K562 (cell line): ENCODE results near the gene HTR1D. TPM values are rescaled to one million over a fixed set of nuclear protein-coding genes. Genes with fewer than 3 reads are reported as not detected.

ENCODE experiments used
- ATAC-seq: fragments of 200-7000 bp; cut with Tn5 transposase; 3 replicates; pipeline ENCODE4 v1.9.1; 2020; ENCODE audit warnings: moderate library complexity
- BruUV-seq: library from RNA; stranded (reverse); fragments of 400-500 nt; replicated peaks from 2 replicates; lab custom pipeline; 2021; lab: Mats Ljungman, UMichigan
- CTCF ChIA-PET: fragments of 300-600 bp; formaldehyde crosslinking; extraction: SDS; loops from one replicate; lab custom pipeline; 2021; ENCODE audit warnings: low intra/inter-chr PET ratio; lab: Yijun Ruan, JAX
- POLR2A ChIA-PET: fragments of 300-600, 350-650 bp; sonication (Branson Sonifier 250); formaldehyde crosslinking; extraction: SDS; loops from one replicate; lab custom pipeline; 2021; ENCODE audit warnings: antibody characterized with exemption, inconsistent platforms; lab: Yijun Ruan, JAX
- DNase-seq, 4 experiments: peaks; one replicate each; pipeline versions ENCODE4 v3.0.0 to v3.0.0-alpha.2; 2011 to 2018; ENCODE audit warnings: low spot score in 3 of 4, mixed read lengths in 3 of 4; ENCODE audit errors: extremely low read depth in 1 of 4
- FAIRE-seq: peaks from 2 replicates; lab custom pipeline; 2011; peaks lifted over from hg19 to GRCh38; lab: Jason Lieb, UNC
- H2AFZ ChIP-seq: 2 replicates; pipeline ENCODE4 v1.6.0; 2011; ENCODE audit warnings: low read depth, low read length, control low read depth, inconsistent platforms
- H3K27ac ChIP-seq: fragments of 200-600 bp; 3 replicates; pipeline ENCODE4 v1.8.0; 2011; ENCODE audit warnings: low read depth, mild to moderate bottlenecking, control low read depth, inconsistent platforms, low read length, moderate library complexity, mixed read lengths; ENCODE audit errors: extremely low read depth
- H3K27me3 ChIP-seq, 2 experiments: fragments of 300-600 bp in 1 of 2; 2 replicates in 1 of 2; 3 replicates in 1 of 2; pipeline versions ENCODE4 v1.6.0 to v1.8.0; 2011; ENCODE audit warnings: inconsistent platforms in 2 of 2, low read length in 2 of 2, mild to moderate bottlenecking in 1 of 2, mixed read lengths in 1 of 2, moderate library complexity in 1 of 2; ENCODE audit not compliant: control insufficient read depth in 2 of 2, insufficient read depth in 2 of 2
- H3K36me3 ChIP-seq: fragments of 300-600 bp; 3 replicates; pipeline ENCODE4 v1.8.0; 2011; ENCODE audit warnings: mild to moderate bottlenecking, low read length, inconsistent platforms; ENCODE audit not compliant: control insufficient read depth, insufficient read depth
- H3K4me1 ChIP-seq, 2 experiments: fragments of 200-600 bp in 1 of 2; replicated peaks in 1 of 2; 2 replicates in 1 of 2; 3 replicates in 1 of 2; pipeline versions ENCODE4 v1.5.1 to v1.8.0; 2011; ENCODE audit warnings: inconsistent platforms in 2 of 2, low read length in 2 of 2, mild to moderate bottlenecking in 1 of 2, mixed read lengths in 1 of 2, moderate library complexity in 1 of 2; ENCODE audit not compliant: control insufficient read depth in 2 of 2, insufficient read depth in 2 of 2
- H3K4me2 ChIP-seq: 2 replicates; pipeline ENCODE4 v1.6.1; 2011; ENCODE audit warnings: low read length, control low read depth, inconsistent platforms, mixed read lengths; ENCODE audit not compliant: insufficient read depth
- H3K4me3 ChIP-seq: fragments of 200-600 bp; sonication (generic), shearing (Covaris generic); 2 replicates; pipeline ENCODE4 v1.5.1; 2016; ENCODE audit warnings: control low read depth, inconsistent platforms
- H3K79me2 ChIP-seq: fragments of 200-600 bp; 3 replicates; pipeline ENCODE4 v1.8.0; 2011; ENCODE audit warnings: low read length, inconsistent platforms; ENCODE audit not compliant: control insufficient read depth, insufficient read depth
- H3K9ac ChIP-seq, 2 experiments: 2 replicates each; pipeline versions ENCODE4 v1.6.0 to v1.6.1; 2011; ENCODE audit warnings: low read depth in 2 of 2, low read length in 2 of 2, control low read depth in 1 of 2, inconsistent platforms in 1 of 2, mild to moderate bottlenecking in 1 of 2, mixed read lengths in 1 of 2; ENCODE audit not compliant: insufficient read depth in 1 of 2
- H3K9me1 ChIP-seq: one replicate; pipeline ENCODE4 v1.6.0; 2011; ENCODE audit warnings: inconsistent platforms, mild to moderate bottlenecking, low read length, moderate library complexity; ENCODE audit not compliant: control insufficient read depth, insufficient read depth
- H3K9me3 ChIP-seq: replicated peaks from 2 replicates; pipeline ENCODE4 v1.5.1; 2011; ENCODE audit warnings: low read depth, low read length, inconsistent platforms; ENCODE audit not compliant: control insufficient read depth, insufficient read depth
- H4K20me1 ChIP-seq: replicated peaks from 2 replicates; pipeline ENCODE4 v1.6.1; 2011; ENCODE audit warnings: low read length, inconsistent platforms, mixed read lengths; ENCODE audit not compliant: control insufficient read depth, insufficient read depth
- ADNP ChIP-seq: fragments of 200-800 bp; sonication (Bioruptor generic); IDR thresholded peaks from 2 replicates; pipeline ENCODE4 v1.6.1; 2016; ENCODE audit warnings: missing genetic modification characterization, missing compliant biosample characterization
- CBX1 ChIP-seq: sonication (generic); IDR thresholded peaks from 2 replicates; pipeline ENCODE4 v1.6.1; 2016; ENCODE audit warnings: antibody characterized with exemption, low read depth, mild to moderate bottlenecking
- CEBPB ChIP-seq: fragments of 450-650 bp; IDR thresholded peaks from 2 replicates; pipeline ENCODE4 v1.6.1; 2016; ENCODE audit warnings: missing genetic modification characterization, missing compliant biosample characterization
- ERF ChIP-seq: fragments of 450-650 bp; formaldehyde crosslinking; IDR thresholded peaks from 2 replicates; pipeline ENCODE4 v1.4.0; 2020; ENCODE audit warnings: mild to moderate bottlenecking, mixed read lengths
- ETS2 ChIP-seq: IDR thresholded peaks from 2 replicates; pipeline ENCODE4 v1.6.1; 2016; ENCODE audit warnings: borderline replicate concordance, missing genetic modification characterization, mild to moderate bottlenecking, moderate library complexity, missing compliant biosample characterization; ENCODE audit not compliant: poor library complexity, severe bottlenecking
- HNRNPLL ChIP-seq: fragments of 200-400 bp; formaldehyde crosslinking; IDR thresholded peaks from 2 replicates; pipeline ENCODE4 v1.6.1; 2017; ENCODE audit warnings: low read length, low read depth, mild to moderate bottlenecking; ENCODE audit not compliant: poor library complexity, severe bottlenecking
- HOXB6 ChIP-seq: fragments of 250-450 bp; sonication (Bioruptor Pico); IDR thresholded peaks from 2 replicates; pipeline ENCODE4 v1.5.1; 2022; ENCODE audit warnings: mild to moderate bottlenecking, borderline replicate concordance
- KLF6 ChIP-seq: fragments of 250-450 bp; sonication (Bioruptor Pico); IDR thresholded peaks from 2 replicates; pipeline ENCODE4 v1.4.0; 2020; ENCODE audit warnings: mild to moderate bottlenecking, moderate library complexity, borderline replicate concordance
- MYNN ChIP-seq, 2 experiments: sonication (generic); formaldehyde crosslinking in 1 of 2; IDR thresholded peaks; 2 replicates each; pipeline versions ENCODE4 v1.5.0 to v1.6.1; 2016 to 2020; ENCODE audit warnings: antibody characterized with exemption in 1 of 2, missing genetic modification reagents in 1 of 2
- NEUROD1 ChIP-seq: fragments of 150-350 bp; IDR thresholded peaks from 2 replicates; pipeline ENCODE4 v1.6.1; 2014; ENCODE audit warnings: borderline replicate concordance, low read length, low read depth; ENCODE audit not compliant: partially characterized antibody
- NFATC3 ChIP-seq: fragments of 450-650 bp; IDR thresholded peaks from 2 replicates; pipeline ENCODE4 v1.6.1; 2017; ENCODE audit warnings: mild to moderate bottlenecking
- POU5F1 ChIP-seq: fragments of 150-350 bp; IDR thresholded peaks from 2 replicates; pipeline ENCODE4 v1.6.1; 2014; ENCODE audit warnings: borderline replicate concordance, low read length, low read depth, mild to moderate bottlenecking; ENCODE audit not compliant: partially characterized antibody
- TRIM24 ChIP-seq, 2 experiments: fragments of 450-650 bp; IDR thresholded peaks; 2 replicates each; pipeline ENCODE4 v1.6.1; 2016
- ZBTB1 ChIP-seq: sonication (generic); formaldehyde crosslinking; IDR thresholded peaks from 2 replicates; pipeline ENCODE4 v1.8.1; 2023; ENCODE audit warnings: missing genetic modification reagents, low read depth, mild to moderate bottlenecking, borderline replicate concordance
- ZNF175 ChIP-seq: fragments of 200-800 bp; sonication (Bioruptor generic); IDR thresholded peaks from 2 replicates; pipeline ENCODE4 v1.6.1; 2016; ENCODE audit warnings: low read depth, mild to moderate bottlenecking, missing genetic modification characterization, missing compliant biosample characterization
- ZNF282 ChIP-seq: sonication (generic); formaldehyde crosslinking; IDR thresholded peaks from 2 replicates; pipeline ENCODE4 v1.8.1; 2023; ENCODE audit warnings: missing genetic modification reagents
- ZNF436 ChIP-seq: fragments of 250-450, 450-650 bp; sonication (Bioruptor Pico); formaldehyde crosslinking; IDR thresholded peaks from 2 replicates; pipeline ENCODE4 v1.7.0; 2020; ENCODE audit warnings: mild to moderate bottlenecking
- ZNF589 ChIP-seq: fragments of 200-800 bp; sonication (Bioruptor generic); IDR thresholded peaks from 2 replicates; pipeline ENCODE4 v1.6.1; 2016; ENCODE audit warnings: low read depth, missing genetic modification characterization, missing compliant biosample characterization
- ZNF717 ChIP-seq: fragments of 250-450 bp; sonication (Bioruptor Pico); IDR thresholded peaks from 2 replicates; pipeline ENCODE4 v1.5.0; 2021
- ZNF766 ChIP-seq: fragments of 200-800 bp; sonication (Bioruptor generic); conservative IDR thresholded peaks from 2 replicates; pipeline ENCODE4 v1.6.1; 2016; ENCODE audit warnings: missing genetic modification characterization, missing compliant biosample characterization
- WGBS: fragments of 100-300 bp; shearing (Covaris generic); methylation state at CpG from one replicate; pipeline ENCODE4 v1.1.6; 2016; ENCODE audit warnings: low coverage, mixed read lengths; ENCODE audit not compliant: insufficient coverage; ENCODE audit errors: missing lambda C conversion rate; 5-methylcytosine and 5-hydroxymethylcytosine counted together
- in situ Hi-C: fragments of 300-500 bp; cut with MboI; formaldehyde crosslinking; loops from 4 replicates; pipeline ENCODE4 v1.15.0; 2018; ENCODE audit warnings: inconsistent platforms, mixed read lengths
- intact Hi-C: fragments of 100-400 bp; cut with micrococcal nuclease; formaldehyde crosslinking; loops from 2 replicates; pipeline ENCODE4 v1.14.2; 2022
- polyA plus RNA-seq, 8 experiments: library from polyadenylated mRNA; depleted of rRNA in 4 of 8; stranded (reverse) in 5 of 8; unstranded in 3 of 8; fragments of >200 nt; fragmentation: Nextera tagmentation in 2 of 8; fragmentation: Illumina TruSeq in 1 of 8; extraction: Ambion mirVana in 2 of 8; extraction: Trizol in 1 of 8; gene quantifications; 2 replicates each; pipeline versions ENCODE4 v1.2.1 to v1.2.3, GENCODE V29; 2011 to 2014; ENCODE audit warnings: inconsistent platforms in 1 of 8, missing spikeins in 1 of 8
- total RNA-seq, 7 experiments: library from RNA; depleted of rRNA in 6 of 7; stranded (reverse); fragments of >200 nt in 6 of 7; fragmentation: Illumina TruSeq in 2 of 7; extraction: Trizol in 2 of 7; gene quantifications; 2 replicates each; pipeline versions ENCODE4 v1.2.1 to v1.2.3, GENCODE V29; 2011 to 2021; ENCODE audit warnings: low replicate concordance in 1 of 7
- TF ChIP-seq, protein P1 (sequence below): fragments of 200-800 bp; sonication (Bioruptor generic); IDR thresholded peaks from 2 replicates; pipeline ENCODE4 v1.6.1; 2017; ENCODE audit warnings: missing genetic modification characterization, missing compliant biosample characterization
- TF ChIP-seq, protein P2 (sequence below): sonication (generic); formaldehyde crosslinking; IDR thresholded peaks from 2 replicates; pipeline ENCODE4 v1.5.0; 2020; ENCODE audit warnings: missing genetic modification reagents

Gene HTR1D
- total and polyA plus RNA-seq, 9 of the 15 experiments (the other 6 are each of a cell fraction or from before 2014, with no cell fraction given), result 0.03 to 0.09 (median 0.04) TPM; not detected in 4

DNA sequence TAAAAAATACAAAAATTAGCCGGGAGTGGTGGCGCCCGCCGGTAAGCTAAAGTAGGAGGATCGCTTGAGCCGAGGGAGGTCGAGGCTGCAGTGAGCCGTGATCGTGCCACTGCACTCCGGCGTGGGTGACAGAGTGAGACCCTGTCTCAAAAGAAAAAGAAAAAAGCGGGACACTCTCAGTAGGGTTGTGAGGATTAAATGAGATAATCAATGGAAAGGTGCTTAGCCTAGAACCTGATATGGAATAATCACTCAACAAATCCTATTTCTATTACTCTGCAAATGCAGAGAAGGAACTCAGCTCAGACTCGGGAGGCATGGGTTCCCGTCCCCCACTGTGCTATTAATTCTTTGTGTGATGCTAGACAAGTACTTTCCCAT lies 48.1 kb downstream of the HTR1D start:
- peaks cover 22 to 26% of the 10 kb centered on the region in 2 experiments; a peak in 4 of 5 replicates for H3K4me1 ChIP-seq
- ChIA-PET CTCF (interaction anchor here (0.8 kb wide), 1 partner anchor 71 kb away, joined by 3 read pairs; no protein-coding TSS in a partner anchor), POLR2A (interaction anchor here (0.8 to 2.1 kb wide), 10 partner anchors 9 to 200 kb away, joined by 3 to 12 read pairs (median 4); partner anchors contain the start of gene ZNF436)
- H3K27me3 ChIP-seq, result no peaks in the 10 kb centered on the region
- H3K9ac ChIP-seq, result peak overlapping the region; percentile 72 to 93
- in situ Hi-C loops (no loop called here), intact Hi-C loops (no loop called here)
- TSS peak; percentile 93 for BruUV-seq
- H3K9me3 ChIP-seq, result no peaks in the 10 kb centered on the region
- H4K20me1 ChIP-seq, result peaks cover 8% of the 10 kb centered on the region; the same call in 1 of the 2 replicates
- H3K9me1 ChIP-seq, result no peaks in the 10 kb centered on the region
- WGBS, result 40% methylated on average over 14 of the region's 14 CpGs
- no peaks in the 10 kb centered on the region for H3K36me3 ChIP-seq
- DNase-seq, result no peak
- peaks cover 37% of the 10 kb centered on the region for H3K79me2 ChIP-seq
- peak overlapping the region; percentile 83 for H3K4me3 ChIP-seq
- FAIRE-seq, result no peak
- ATAC-seq, result no peak
- peak overlapping the region; percentile 95 for H3K4me2 ChIP-seq
- peak overlapping the region; percentile 97 for H2AFZ ChIP-seq
- peak overlapping the region; percentile 84 for H3K27ac ChIP-seq
- TF ChIP-seq ADNP (tag), result peak; percentile 4; the same call in 1 of the 2 replicates
- TF ChIP-seq, protein P1, sequence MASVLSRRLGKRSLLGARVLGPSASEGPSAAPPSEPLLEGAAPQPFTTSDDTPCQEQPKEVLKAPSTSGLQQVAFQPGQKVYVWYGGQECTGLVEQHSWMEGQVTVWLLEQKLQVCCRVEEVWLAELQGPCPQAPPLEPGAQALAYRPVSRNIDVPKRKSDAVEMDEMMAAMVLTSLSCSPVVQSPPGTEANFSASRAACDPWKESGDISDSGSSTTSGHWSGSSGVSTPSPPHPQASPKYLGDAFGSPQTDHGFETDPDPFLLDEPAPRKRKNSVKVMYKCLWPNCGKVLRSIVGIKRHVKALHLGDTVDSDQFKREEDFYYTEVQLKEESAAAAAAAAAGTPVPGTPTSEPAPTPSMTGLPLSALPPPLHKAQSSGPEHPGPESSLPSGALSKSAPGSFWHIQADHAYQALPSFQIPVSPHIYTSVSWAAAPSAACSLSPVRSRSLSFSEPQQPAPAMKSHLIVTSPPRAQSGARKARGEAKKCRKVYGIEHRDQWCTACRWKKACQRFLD (CRISPR knock-in tag), result no peak; the same call in 1 of the 2 replicates
- no peak for TF ChIP-seq ZNF436 (CRISPR knock-in tag)
- no peak for TF ChIP-seq ZNF717 (CRISPR knock-in tag)
- no peak for TF ChIP-seq NFATC3
- TF ChIP-seq, protein P2, sequence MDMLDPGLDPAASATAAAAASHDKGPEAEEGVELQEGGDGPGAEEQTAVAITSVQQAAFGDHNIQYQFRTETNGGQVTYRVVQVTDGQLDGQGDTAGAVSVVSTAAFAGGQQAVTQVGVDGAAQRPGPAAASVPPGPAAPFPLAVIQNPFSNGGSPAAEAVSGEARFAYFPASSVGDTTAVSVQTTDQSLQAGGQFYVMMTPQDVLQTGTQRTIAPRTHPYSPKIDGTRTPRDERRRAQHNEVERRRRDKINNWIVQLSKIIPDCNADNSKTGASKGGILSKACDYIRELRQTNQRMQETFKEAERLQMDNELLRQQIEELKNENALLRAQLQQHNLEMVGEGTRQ (CRISPR knock-in tag), result no peak
- no peak for TF ChIP-seq NEUROD1
- no peak for TF ChIP-seq KLF6 (CRISPR knock-in tag)
- no peak for TF ChIP-seq HOXB6 (CRISPR knock-in tag)
- TF ChIP-seq ETS2 (tag), result no peak
- no peak for TF ChIP-seq HNRNPLL
- no peak for TF ChIP-seq ZNF589 (CRISPR knock-in tag)
- no peak for TF ChIP-seq CEBPB (tag)
- TF ChIP-seq ZNF282 (CRISPR knock-in tag), result no peak
- no peak for TF ChIP-seq POU5F1
- TF ChIP-seq TRIM24 (IDR thresholded peaks at IDR 0.05), result no peak
- 0 out of 2 replicates have a peak, but pooled peaks have one; percentile 0 for TF ChIP-seq CBX1
- no peak for TF ChIP-seq ZNF175 (CRISPR knock-in tag)
- no peak for TF ChIP-seq ERF
- no peak for TF ChIP-seq MYNN (IDR thresholded peaks at IDR 0.05)
- no peak for TF ChIP-seq MYNN (CRISPR knock-in tag; IDR thresholded peaks at IDR 0.05)
- no peak for TF ChIP-seq ZBTB1
- peak; percentile 7; the same call in 1 of the 2 replicates for TF ChIP-seq ZNF766
